Lower lobe of right lung (tissue), 2 donors: ENCODE results near the gene SP100. TPM values are rescaled to one million over a fixed set of nuclear protein-coding genes. Genes with fewer than 3 reads are reported as not detected.
A peak's percentile ranks its signal among the peaks of the same experiment; 100 is the strongest.

Experiments used
- ATAC-seq, 2 donors: fragments of 200-7000 bp; cut with Tn5 transposase; one replicate each; pipeline ENCODE4 v1.9.1; 2020 to 2022; ENCODE audit warnings: mild to moderate bottlenecking in 2 of 2, moderate library complexity in 2 of 2
- DNase-seq: peaks from one replicate; pipeline ENCODE4 v3.0.0-alpha.2; 2020
- H3K27ac ChIP-seq: fragments of 200-600 bp; one replicate; pipeline ENCODE4 v1.8.0; 2022
- H3K27me3 ChIP-seq: fragments of 200-600 bp; one replicate; pipeline ENCODE4 v1.8.0; 2022; ENCODE audit warnings: low read depth
- H3K36me3 ChIP-seq: fragments of 200-600 bp; one replicate; pipeline ENCODE4 v1.8.0; 2022; ENCODE audit warnings: mild to moderate bottlenecking
- H3K4me1 ChIP-seq: fragments of 200-600 bp; one replicate; pipeline ENCODE4 v1.8.0; 2022
- H3K4me3 ChIP-seq: fragments of 200-600 bp; one replicate; pipeline ENCODE4 v1.8.0; 2022; ENCODE audit warnings: mild to moderate bottlenecking
- H3K9me3 ChIP-seq: fragments of 200-600 bp; one replicate; pipeline ENCODE4 v1.8.0; 2022
- intact Hi-C: fragments of 100-400 bp; cut with DNase I; formaldehyde crosslinking; loops from one replicate; pipeline ENCODE4 v1.11.0; 2022
- total RNA-seq: library from RNA; stranded (reverse); fragmentation: NEBNext Ultra II Directional; extraction: Animal tissue kit (Norgen Biotek cat#: 25700); gene quantifications from one replicate; pipeline ENCODE4 v1.2.1, GENCODE V29; 2021
- TF ChIP-seq, protein P1 (sequence below): fragments of 200-600 bp; IDR thresholded peaks from one replicate; pipeline ENCODE4 v1.8.0; 2022; ENCODE audit warnings: antibody characterized with exemption, mild to moderate bottlenecking
- donor health status: DM: no; HTN: yes; CAD: no; lungs with severe emphysema.

SP100 gene
- total RNA-seq, 1 donor from 2014 or later = 162 TPM

DNA sequence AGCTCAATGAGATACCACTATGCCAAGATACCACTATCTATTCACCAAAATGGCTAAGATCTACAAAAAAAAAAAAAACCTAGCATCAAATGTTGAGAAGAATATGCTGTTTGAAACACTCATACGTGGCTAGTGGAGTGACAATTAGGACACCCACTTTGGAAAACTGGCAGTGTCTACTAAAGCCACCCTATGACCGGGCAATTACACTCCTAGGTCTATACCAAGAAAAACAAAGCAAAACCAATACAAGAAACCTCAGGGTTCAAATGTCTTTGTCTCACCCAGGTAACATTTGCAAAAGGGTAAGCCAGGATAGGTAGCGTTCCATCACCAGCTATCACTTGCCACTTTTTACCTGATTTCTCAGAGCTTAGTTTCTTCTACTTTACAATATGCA is 173.0 kb downstream of the SP100 start:
- no peak overlapping the region for H3K27ac ChIP-seq
- no peak overlapping the region for H3K4me3 ChIP-seq
- no peaks in the 10 kb centered on the region for H3K36me3 ChIP-seq
- no peaks in the 10 kb centered on the region for H3K9me3 ChIP-seq
- no peaks in the 10 kb centered on the region for H3K27me3 ChIP-seq
- intact Hi-C loops = no loop called here
- no peaks in the 10 kb centered on the region for H3K4me1 ChIP-seq
- TF ChIP-seq, protein P1, sequence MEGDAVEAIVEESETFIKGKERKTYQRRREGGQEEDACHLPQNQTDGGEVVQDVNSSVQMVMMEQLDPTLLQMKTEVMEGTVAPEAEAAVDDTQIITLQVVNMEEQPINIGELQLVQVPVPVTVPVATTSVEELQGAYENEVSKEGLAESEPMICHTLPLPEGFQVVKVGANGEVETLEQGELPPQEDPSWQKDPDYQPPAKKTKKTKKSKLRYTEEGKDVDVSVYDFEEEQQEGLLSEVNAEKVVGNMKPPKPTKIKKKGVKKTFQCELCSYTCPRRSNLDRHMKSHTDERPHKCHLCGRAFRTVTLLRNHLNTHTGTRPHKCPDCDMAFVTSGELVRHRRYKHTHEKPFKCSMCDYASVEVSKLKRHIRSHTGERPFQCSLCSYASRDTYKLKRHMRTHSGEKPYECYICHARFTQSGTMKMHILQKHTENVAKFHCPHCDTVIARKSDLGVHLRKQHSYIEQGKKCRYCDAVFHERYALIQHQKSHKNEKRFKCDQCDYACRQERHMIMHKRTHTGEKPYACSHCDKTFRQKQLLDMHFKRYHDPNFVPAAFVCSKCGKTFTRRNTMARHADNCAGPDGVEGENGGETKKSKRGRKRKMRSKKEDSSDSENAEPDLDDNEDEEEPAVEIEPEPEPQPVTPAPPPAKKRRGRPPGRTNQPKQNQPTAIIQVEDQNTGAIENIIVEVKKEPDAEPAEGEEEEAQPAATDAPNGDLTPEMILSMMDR = no peak
- ATAC-seq = no peak
- DNase-seq = no peak

DNA sequence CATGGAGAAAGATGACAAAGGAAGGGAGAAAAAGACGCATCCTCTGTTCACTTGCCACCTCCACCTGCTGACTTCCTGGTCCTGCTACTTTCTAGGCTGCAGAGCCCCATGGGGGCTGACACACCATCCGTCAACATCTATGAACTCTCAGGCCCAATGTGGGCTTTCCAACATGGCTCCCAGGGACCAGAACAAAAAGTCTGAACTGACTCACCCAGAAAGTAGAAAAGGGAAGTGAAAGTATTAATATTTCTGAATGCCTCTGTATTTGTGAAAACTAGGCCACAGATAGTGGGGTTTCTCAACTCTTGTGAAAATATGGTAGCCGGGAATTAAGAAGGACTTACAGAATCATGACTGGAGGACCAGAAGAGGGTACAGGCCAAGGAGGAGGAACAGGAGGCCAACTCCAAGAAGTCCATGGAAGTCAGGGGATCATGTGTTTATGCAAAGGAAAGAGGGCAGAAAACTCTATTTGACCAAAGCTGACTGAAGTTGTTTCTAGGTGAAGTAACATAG is 173.6 kb downstream of the SP100 start:
- H3K9me3 ChIP-seq = no peaks in the 10 kb centered on the region
- TF ChIP-seq, protein P1 = no peak
- no peak overlapping the region for H3K4me3 ChIP-seq
- H3K4me1 ChIP-seq = no peaks in the 10 kb centered on the region
- H3K27me3 ChIP-seq = no peaks in the 10 kb centered on the region
- intact Hi-C loops = no loop called here
- DNase-seq (no peak), ATAC-seq (peak; percentile 43 to 49)
- H3K36me3 ChIP-seq = no peaks in the 10 kb centered on the region
- H3K27ac ChIP-seq = no peak overlapping the region

DNA sequence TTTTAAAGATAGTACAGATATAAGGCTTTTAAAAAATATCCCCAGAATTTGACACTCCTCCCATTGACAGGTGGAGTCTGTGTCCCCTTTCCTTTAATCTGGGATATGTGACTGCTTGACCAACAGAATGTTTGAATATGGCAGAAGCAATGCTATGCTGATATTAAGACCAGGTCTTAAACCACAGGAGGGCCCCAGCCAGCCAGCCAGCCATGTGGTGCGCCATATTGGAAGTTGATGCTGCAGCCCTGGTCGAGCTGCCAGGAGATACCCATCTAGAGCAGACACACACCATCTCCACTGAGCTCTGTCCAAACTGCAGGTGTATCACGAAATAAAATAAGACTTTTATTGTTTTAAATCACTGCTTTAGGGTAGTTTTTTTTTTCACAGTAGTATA is 174.3 kb downstream of the SP100 start:
- Histone ChIP-seq H3K36me3 (no peaks in the 10 kb centered on the region), H3K9me3 (no peaks in the 10 kb centered on the region), H3K4me3 (no peak overlapping the region), H3K27me3 (no peaks in the 10 kb centered on the region), H3K27ac (no peak overlapping the region), H3K4me1 (no peaks in the 10 kb centered on the region)
- intact Hi-C loops = no loop called here
- DNase-seq (no peak), ATAC-seq (no peak)
- TF ChIP-seq, protein P1 = no peak

DNA sequence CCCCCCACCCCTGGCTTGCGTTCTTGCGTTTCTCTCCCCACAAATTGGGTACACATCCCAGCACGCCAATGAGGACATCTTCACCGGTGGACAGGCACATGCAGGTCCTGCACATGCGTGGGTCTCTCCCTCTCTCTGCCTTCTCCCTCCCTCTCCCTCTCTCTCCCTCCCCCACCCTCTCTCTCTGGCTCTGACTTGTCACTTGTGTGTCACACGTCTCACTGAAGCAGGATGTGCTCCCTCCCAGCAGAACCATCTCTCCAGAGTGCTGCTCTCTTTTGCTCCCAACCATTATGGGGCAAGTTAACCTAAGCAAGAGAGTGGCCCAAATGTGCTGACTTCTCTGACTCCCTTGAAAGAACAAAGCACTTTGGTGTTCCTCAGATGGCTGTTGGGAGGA is 175.8 kb downstream of the SP100 start:
- DNase-seq = no peak
- Histone ChIP-seq H3K27ac (no peak overlapping the region), H3K4me3 (no peak overlapping the region), H3K36me3 (no peaks in the 10 kb centered on the region), H3K4me1 (no peaks in the 10 kb centered on the region), H3K27me3 (no peaks in the 10 kb centered on the region), H3K9me3 (no peaks in the 10 kb centered on the region)
- TF ChIP-seq, protein P1 = no peak
- ATAC-seq = no peak
- intact Hi-C loops = no loop called here

DNA sequence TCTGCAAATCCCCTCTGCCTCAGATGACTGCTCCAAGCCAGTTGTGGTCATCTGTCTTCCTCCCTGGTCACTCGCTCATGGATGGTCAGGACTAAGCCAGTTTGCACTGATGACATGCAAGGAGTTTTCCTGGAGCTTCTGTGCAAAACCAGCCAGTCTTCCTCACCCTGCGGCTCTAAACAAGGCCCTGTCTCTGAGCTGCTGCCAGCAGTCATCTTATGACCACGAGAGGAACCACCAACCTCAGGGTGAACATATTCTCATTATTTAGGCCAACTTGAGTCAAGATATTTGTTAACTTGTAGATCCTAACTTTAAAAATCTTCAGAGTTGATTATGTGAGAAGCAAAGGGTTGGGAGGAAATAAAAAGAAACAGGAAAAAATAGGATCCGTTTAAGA is 176.8 kb downstream of the SP100 start:
- Histone ChIP-seq H3K36me3 (no peaks in the 10 kb centered on the region), H3K4me3 (no peak overlapping the region), H3K27ac (no peak overlapping the region), H3K27me3 (no peaks in the 10 kb centered on the region), H3K4me1 (no peaks in the 10 kb centered on the region), H3K9me3 (no peaks in the 10 kb centered on the region)
- TF ChIP-seq, protein P1 = no peak
- intact Hi-C loops = no loop called here
- no peak for ATAC-seq
- DNase-seq = no peak

Other genes with a start within 250 kb of the SP100 start
- gene SP110, start 196.2 kb upstream of the SP100 start, total RNA-seq = 68.1 TPM
- 15.0 TPM for gene SP140, start 190.5 kb upstream of the SP100 start, total RNA-seq
- gene SP140L, start 89.0 kb upstream of the SP100 start, total RNA-seq = 34.0 TPM